ENCODE measurements around the gene GPR141.

Gene GPR141

GRCh38 chr7:37786741-37787569, 103.4 kb downstream of the GPR141 start:
- no peak for DNase-seq
